ENCODE data around the gene POLH. TPM values are rescaled to one million over a fixed set of nuclear protein-coding genes. Genes with fewer than 3 reads are reported as not detected.
A peak's percentile ranks its signal among the peaks of the same experiment; 100 is the strongest.

The POLH gene
- total and polyA plus RNA-seq, 2 donors (not counting 1 experiment from before 2014, with no cell fraction given): 19.0 to 21.8 TPM

DNA sequence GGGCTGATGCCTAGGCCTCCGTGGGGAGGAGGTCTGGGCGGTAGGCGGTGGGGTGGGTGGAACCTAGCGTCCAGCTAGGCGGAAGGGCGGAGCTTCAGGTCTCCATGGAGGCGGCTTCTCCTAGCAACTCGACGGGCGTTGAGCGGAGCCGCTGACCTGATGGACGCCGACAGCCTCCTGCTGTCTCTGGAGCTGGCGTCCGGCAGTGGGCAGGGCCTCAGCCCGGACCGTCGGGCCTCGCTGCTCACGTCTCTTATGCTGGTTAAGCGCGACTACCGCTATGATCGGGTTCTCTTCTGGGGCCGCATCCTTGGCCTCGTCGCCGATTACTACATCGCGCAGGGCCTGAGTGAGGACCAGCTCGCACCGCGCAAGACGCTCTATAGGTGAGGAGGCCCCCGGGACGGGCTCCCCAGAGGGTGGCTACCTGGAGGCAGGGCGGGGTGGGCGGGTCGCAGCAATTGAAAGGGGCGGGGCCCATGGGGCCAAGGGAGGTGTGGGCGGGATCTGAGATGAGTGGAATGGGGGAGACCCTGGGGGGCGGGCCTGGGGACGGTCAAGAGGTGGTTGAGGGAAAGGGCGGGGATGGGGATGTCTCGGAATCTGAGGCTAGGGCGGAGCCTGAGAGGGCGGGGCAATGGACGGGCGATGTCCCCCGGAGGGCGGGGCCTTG is 69.1 kb downstream of the POLH start, which contains the start of gene RSPH9:
Gene RSPH9 (plus strand): TSS at position 97 of the 673 bp plus-strand sequence. CDS start 63 bp downstream, at position 160.
- Histone ChIP-seq H3K4me2 (ENCODE audit: extremely low read depth, insufficient read depth, low read length) (peak within 1 kb of the TSS; percentile 62), H4K20me1 (ENCODE audit: control insufficient read depth, extremely low read depth, insufficient read depth, low read length) (no peaks in the 10 kb centered on the region), H3K36me3 (ENCODE audit: control insufficient read depth, insufficient read depth, low read length) (peaks cover 6% of the 10 kb centered on the region), H3K4me1 (ENCODE audit: control insufficient read depth, extremely low read depth, insufficient read depth, low read length) (no peaks in the 10 kb centered on the region), H3K79me2 (ENCODE audit: control insufficient read depth, insufficient read depth, low read length) (peaks cover 4% of the 10 kb centered on the region), H3K27ac (ENCODE audit: insufficient read depth, low read length) (no peak within 1 kb of the TSS), H3K9me3 (ENCODE audit: control insufficient read depth, insufficient read depth, low read depth, low read length) (no peaks in the 10 kb centered on the region), H3K9ac (ENCODE audit: insufficient read depth, low read length) (peak within 1 kb of the TSS; percentile 20), H3K27me3 (ENCODE audit: control insufficient read depth, insufficient read depth, low read length) (no peaks in the 10 kb centered on the region), H3K4me3 (replicated peaks in 1 of 4; ENCODE audit: control extremely low read depth in 1 of 4, insufficient read depth in 1 of 4, low read depth in 3 of 4, low read length in 4 of 4) (peak within 1 kb of the TSS; percentile 40 to 60 (median 50)), H2AFZ (ENCODE audit: low read length) (peak within 1 kb of the TSS; percentile 87)
- peak; percentile 72 to 85 for DNase-seq (ENCODE audit: low read depth in 2 of 2)
- TF ChIP-seq, protein P1, sequence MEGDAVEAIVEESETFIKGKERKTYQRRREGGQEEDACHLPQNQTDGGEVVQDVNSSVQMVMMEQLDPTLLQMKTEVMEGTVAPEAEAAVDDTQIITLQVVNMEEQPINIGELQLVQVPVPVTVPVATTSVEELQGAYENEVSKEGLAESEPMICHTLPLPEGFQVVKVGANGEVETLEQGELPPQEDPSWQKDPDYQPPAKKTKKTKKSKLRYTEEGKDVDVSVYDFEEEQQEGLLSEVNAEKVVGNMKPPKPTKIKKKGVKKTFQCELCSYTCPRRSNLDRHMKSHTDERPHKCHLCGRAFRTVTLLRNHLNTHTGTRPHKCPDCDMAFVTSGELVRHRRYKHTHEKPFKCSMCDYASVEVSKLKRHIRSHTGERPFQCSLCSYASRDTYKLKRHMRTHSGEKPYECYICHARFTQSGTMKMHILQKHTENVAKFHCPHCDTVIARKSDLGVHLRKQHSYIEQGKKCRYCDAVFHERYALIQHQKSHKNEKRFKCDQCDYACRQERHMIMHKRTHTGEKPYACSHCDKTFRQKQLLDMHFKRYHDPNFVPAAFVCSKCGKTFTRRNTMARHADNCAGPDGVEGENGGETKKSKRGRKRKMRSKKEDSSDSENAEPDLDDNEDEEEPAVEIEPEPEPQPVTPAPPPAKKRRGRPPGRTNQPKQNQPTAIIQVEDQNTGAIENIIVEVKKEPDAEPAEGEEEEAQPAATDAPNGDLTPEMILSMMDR (conservative IDR thresholded peaks at IDR 0.05 in 1 of 2, IDR thresholded peaks at IDR 0.05 in 1 of 2; ENCODE audit: low read depth in 1 of 2, low read length in 2 of 2): no peak
- no peak for TF ChIP-seq EZH2 (IDR thresholded peaks at IDR 0.05; ENCODE audit: low read length, missing control alignments)

DNA sequence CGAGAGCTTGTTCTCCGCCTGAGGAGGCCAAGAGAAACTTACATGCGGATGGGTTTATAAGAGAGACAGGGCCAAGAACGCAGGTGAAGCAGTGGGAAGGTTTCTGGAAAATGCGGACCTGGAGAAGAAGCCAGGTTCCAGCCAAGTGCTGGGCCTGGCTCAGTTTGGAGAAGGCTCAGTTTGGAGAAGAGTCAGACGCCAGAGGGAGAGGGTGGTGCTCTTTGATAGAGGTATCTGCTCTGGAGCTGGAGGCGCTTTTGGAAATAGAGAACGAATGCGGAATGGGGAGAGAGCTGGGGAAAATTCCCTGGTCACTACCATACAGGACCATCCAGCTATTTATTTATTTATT is 69.6 kb downstream of the POLH start:
- H3K4me1 ChIP-seq (ENCODE audit: control insufficient read depth, extremely low read depth, insufficient read depth, low read length): no peaks in the 10 kb centered on the region
- peak overlapping the region; percentile 53 for H2AFZ ChIP-seq (ENCODE audit: low read length)
- no peak for DNase-seq (ENCODE audit: low read depth in 2 of 2)
- H3K9me3 ChIP-seq (ENCODE audit: control insufficient read depth, insufficient read depth, low read depth, low read length): no peaks in the 10 kb centered on the region
- no peak for TF ChIP-seq EZH2 (IDR thresholded peaks at IDR 0.05; ENCODE audit: low read length, missing control alignments)
- TF ChIP-seq, protein P1 (conservative IDR thresholded peaks at IDR 0.05 in 1 of 2, IDR thresholded peaks at IDR 0.05 in 1 of 2; ENCODE audit: low read depth in 1 of 2, low read length in 2 of 2): no peak
- H3K36me3 ChIP-seq (ENCODE audit: control insufficient read depth, insufficient read depth, low read length): peaks cover 2% of the 10 kb centered on the region
- no peaks in the 10 kb centered on the region for H4K20me1 ChIP-seq (ENCODE audit: control insufficient read depth, extremely low read depth, insufficient read depth, low read length)
- no peaks in the 10 kb centered on the region for H3K79me2 ChIP-seq (ENCODE audit: control insufficient read depth, insufficient read depth, low read length)
- H3K4me2 ChIP-seq (ENCODE audit: extremely low read depth, insufficient read depth, low read length): peak overlapping the region; percentile 44
- H3K4me3 ChIP-seq (replicated peaks in 1 of 4; ENCODE audit: control extremely low read depth in 1 of 4, insufficient read depth in 1 of 4, low read depth in 3 of 4, low read length in 4 of 4): peak overlapping the region; percentile 7 to 60 (median 50)
- no peaks in the 10 kb centered on the region for H3K27me3 ChIP-seq (ENCODE audit: control insufficient read depth, insufficient read depth, low read length)
- H3K9ac ChIP-seq (ENCODE audit: insufficient read depth, low read length): no peak overlapping the region
- H3K27ac ChIP-seq (ENCODE audit: insufficient read depth, low read length): no peak overlapping the region

- Histone ChIP-seq H3K4me2 (ENCODE audit: extremely low read depth, insufficient read depth, low read length) (no peak overlapping the region), H3K9me3 (ENCODE audit: control insufficient read depth, insufficient read depth, low read depth, low read length) (no peaks in the 10 kb centered on the region), H4K20me1 (ENCODE audit: control insufficient read depth, extremely low read depth, insufficient read depth, low read length) (no peaks in the 10 kb centered on the region), H3K4me3 (replicated peaks in 1 of 4; ENCODE audit: control extremely low read depth in 1 of 4, insufficient read depth in 1 of 4, low read depth in 3 of 4, low read length in 4 of 4) (no peak overlapping the region), H2AFZ (ENCODE audit: low read length) (no peak overlapping the region), H3K4me1 (ENCODE audit: control insufficient read depth, extremely low read depth, insufficient read depth, low read length) (no peaks in the 10 kb centered on the region), H3K36me3 (ENCODE audit: control insufficient read depth, insufficient read depth, low read length) (no peaks in the 10 kb centered on the region), H3K79me2 (ENCODE audit: control insufficient read depth, insufficient read depth, low read length) (no peaks in the 10 kb centered on the region), H3K27ac (ENCODE audit: insufficient read depth, low read length) (no peak overlapping the region), H3K9ac (ENCODE audit: insufficient read depth, low read length) (no peak overlapping the region), H3K27me3 (ENCODE audit: control insufficient read depth, insufficient read depth, low read length) (no peaks in the 10 kb centered on the region)
- no peak for TF ChIP-seq EZH2 (IDR thresholded peaks at IDR 0.05; ENCODE audit: low read length, missing control alignments)
- TF ChIP-seq, protein P1 (conservative IDR thresholded peaks at IDR 0.05 in 1 of 2, IDR thresholded peaks at IDR 0.05 in 1 of 2; ENCODE audit: low read depth in 1 of 2, low read length in 2 of 2): no peak
- DNase-seq (ENCODE audit: low read depth in 2 of 2): no peak
Observed at GRCh38 chr6:43647613-43648012, 71.6 kb downstream of the POLH start.

Measured in fibroblast of lung (primary cell).